Measurements from ENCODE around the gene SPINK5. TPM values are rescaled to one million over a fixed set of nuclear protein-coding genes. Genes with fewer than 3 reads are reported as not detected.

Gene SPINK5
- polyA plus RNA-seq, 1 donor (not counting 4 experiments of a cell fraction or from before 2014, with no cell fraction given) = 22.6 TPM

DNA sequence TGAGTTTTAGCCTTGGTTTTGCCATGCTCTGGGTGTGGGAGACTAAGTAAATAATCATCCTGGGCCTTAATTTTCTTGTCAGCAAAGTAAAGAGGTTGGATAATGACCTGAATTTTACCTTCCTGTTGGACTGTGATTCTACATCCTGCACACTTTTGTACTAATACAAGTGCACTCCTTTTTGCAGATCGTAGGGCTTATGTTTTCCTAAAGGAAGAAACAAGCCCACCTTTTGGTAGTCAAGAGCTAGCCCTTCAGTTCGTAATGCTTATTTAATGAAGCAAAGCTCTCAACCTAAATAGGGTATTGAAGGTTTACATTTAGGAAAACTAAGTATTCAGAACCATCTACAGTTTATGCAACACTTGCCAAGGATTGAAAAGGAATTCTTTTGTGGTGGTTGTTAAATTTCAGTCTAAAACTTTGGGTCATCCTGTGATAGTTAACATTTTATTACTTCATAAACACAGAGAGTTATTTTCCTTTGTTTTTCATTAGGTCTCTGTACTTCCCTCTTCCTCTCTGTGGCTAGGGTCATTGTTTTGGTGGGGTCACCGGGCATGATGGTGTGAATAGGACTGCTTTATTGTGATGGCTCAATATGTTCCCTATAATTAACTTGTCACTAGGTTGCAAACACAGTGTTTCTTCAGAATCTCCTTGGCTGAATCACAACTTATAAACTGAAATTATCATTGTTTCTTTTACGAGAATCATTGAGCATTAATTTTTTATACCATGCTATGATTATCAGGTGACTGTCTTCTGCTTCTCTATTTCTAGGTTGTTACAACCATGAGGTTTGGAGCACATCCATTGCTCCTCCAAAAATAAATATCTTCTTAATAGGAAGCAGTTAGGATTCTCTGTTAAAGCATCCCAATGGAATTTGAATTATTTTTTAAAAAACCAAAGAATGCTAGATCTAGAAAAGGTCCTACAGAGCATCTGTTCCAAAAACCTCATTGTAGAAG is 28.5 kb downstream of the SPINK5 start:
- H3K4me2 ChIP-seq (ENCODE audit: control insufficient read depth, extremely low read depth, insufficient read depth, low read depth, low read length) = peak overlapping the region; percentile 89
- peak overlapping the region; percentile 39 for H2AFZ ChIP-seq (ENCODE audit: control insufficient read depth, low read length)
- no peak for TF ChIP-seq EZH2 (IDR thresholded peaks at IDR 0.05; ENCODE audit: low read length)
- no peak for TF ChIP-seq CTCF (optimal IDR thresholded peaks at IDR 0.05 in 1 of 3, IDR thresholded peaks at IDR 0.05 in 1 of 3, conservative IDR thresholded peaks at IDR 0.05 in 1 of 3; ENCODE audit: extremely low read depth in 1 of 3, insufficient read depth in 2 of 3, low read length in 3 of 3)
- H3K79me2 ChIP-seq (ENCODE audit: control insufficient read depth, insufficient read depth, low read length) = no peaks in the 10 kb centered on the region
- DNase-seq (ENCODE audit: low read depth, low spot score) = no peak
- no peaks in the 10 kb centered on the region for H3K27me3 ChIP-seq (ENCODE audit: control insufficient read depth, extremely low read depth, insufficient read depth, low read length)
- peaks cover 42% of the 10 kb centered on the region for H3K4me1 ChIP-seq (ENCODE audit: control insufficient read depth, extremely low read depth, insufficient read depth, low read length)
- peak; percentile 74 for FAIRE-seq
- peak overlapping the region; percentile 37 for H3K27ac ChIP-seq (ENCODE audit: control insufficient read depth, insufficient read depth, low read length)
- peaks cover 0 to 1% of the 10 kb centered on the region in 2 experiments for H3K36me3 ChIP-seq (ENCODE audit: control insufficient read depth in 2 of 2, extremely low read depth in 1 of 2, insufficient read depth in 2 of 2, low read length in 2 of 2)
- peak overlapping the region in 2 of 3 experiments; percentile 21 to 42 for H3K4me3 ChIP-seq (ENCODE audit: control insufficient read depth in 2 of 3, extremely low read depth in 1 of 3, insufficient read depth in 2 of 3, low read depth in 1 of 3, low read length in 3 of 3)
- H3K9ac ChIP-seq (ENCODE audit: control insufficient read depth, extremely low read depth, insufficient read depth, low read length) = no peak overlapping the region
- H3K9me1 ChIP-seq (ENCODE audit: control insufficient read depth, extremely low read depth, insufficient read depth, low read length) = no peaks in the 10 kb centered on the region
- dilution Hi-C loops (cut with MboI; ENCODE audit: extremely low pct_ligation_motif_present, low sequenced_read_pairs) = no loop called here
- no peaks in the 10 kb centered on the region for H3K9me3 ChIP-seq (ENCODE audit: control insufficient read depth, low read depth, low read length)
- no peaks in the 10 kb centered on the region for H4K20me1 ChIP-seq (ENCODE audit: control insufficient read depth, extremely low read depth, insufficient read depth, low read length)

GRCh38 chr5:148094336-148094735 is 30.6 kb downstream of the SPINK5 start:
- Histone ChIP-seq H3K36me3 (ENCODE audit: control insufficient read depth in 2 of 2, extremely low read depth in 1 of 2, insufficient read depth in 2 of 2, low read length in 2 of 2) (peaks cover 0 to 7% of the 10 kb centered on the region in 2 experiments), H4K20me1 (ENCODE audit: control insufficient read depth, extremely low read depth, insufficient read depth, low read length) (no peaks in the 10 kb centered on the region), H3K4me3 (ENCODE audit: control insufficient read depth in 2 of 3, extremely low read depth in 1 of 3, insufficient read depth in 2 of 3, low read depth in 1 of 3, low read length in 3 of 3) (no peak overlapping the region), H3K79me2 (ENCODE audit: control insufficient read depth, insufficient read depth, low read length) (no peaks in the 10 kb centered on the region), H3K27me3 (ENCODE audit: control insufficient read depth, extremely low read depth, insufficient read depth, low read length) (no peaks in the 10 kb centered on the region), H2AFZ (ENCODE audit: control insufficient read depth, low read length) (peak overlapping the region; percentile 53), H3K4me1 (ENCODE audit: control insufficient read depth, extremely low read depth, insufficient read depth, low read length) (peaks cover 41% of the 10 kb centered on the region), H3K9me3 (ENCODE audit: control insufficient read depth, low read depth, low read length) (no peaks in the 10 kb centered on the region), H3K9me1 (ENCODE audit: control insufficient read depth, extremely low read depth, insufficient read depth, low read length) (no peaks in the 10 kb centered on the region), H3K9ac (ENCODE audit: control insufficient read depth, extremely low read depth, insufficient read depth, low read length) (no peak overlapping the region), H3K4me2 (ENCODE audit: control insufficient read depth, extremely low read depth, insufficient read depth, low read depth, low read length) (peak overlapping the region; percentile 60), H3K27ac (ENCODE audit: control insufficient read depth, insufficient read depth, low read length) (no peak overlapping the region)
- dilution Hi-C loops (cut with MboI; ENCODE audit: extremely low pct_ligation_motif_present, low sequenced_read_pairs) = no loop called here
- no peak for TF ChIP-seq EZH2 (IDR thresholded peaks at IDR 0.05; ENCODE audit: low read length)
- TF ChIP-seq CTCF (optimal IDR thresholded peaks at IDR 0.05 in 1 of 3, IDR thresholded peaks at IDR 0.05 in 1 of 3, conservative IDR thresholded peaks at IDR 0.05 in 1 of 3; ENCODE audit: extremely low read depth in 1 of 3, insufficient read depth in 2 of 3, low read length in 3 of 3) = no peak
- DNase-seq (ENCODE audit: low read depth, low spot score) = no peak
- FAIRE-seq = no peak

Measured in keratinocyte (primary cell).